ENCODE results near the gene PLAC8L1. TPM values are rescaled to one million over a fixed set of nuclear protein-coding genes. Genes with fewer than 3 reads are reported as not detected.
"Not testable (repeated sequence)": the region's sequence is repeated elsewhere in the genome, so short reads cannot be mapped to it uniquely, and the experiment has no call there.

Gene PLAC8L1
- total RNA-seq, 1 donor from 2014 or later = not detected

DNA sequence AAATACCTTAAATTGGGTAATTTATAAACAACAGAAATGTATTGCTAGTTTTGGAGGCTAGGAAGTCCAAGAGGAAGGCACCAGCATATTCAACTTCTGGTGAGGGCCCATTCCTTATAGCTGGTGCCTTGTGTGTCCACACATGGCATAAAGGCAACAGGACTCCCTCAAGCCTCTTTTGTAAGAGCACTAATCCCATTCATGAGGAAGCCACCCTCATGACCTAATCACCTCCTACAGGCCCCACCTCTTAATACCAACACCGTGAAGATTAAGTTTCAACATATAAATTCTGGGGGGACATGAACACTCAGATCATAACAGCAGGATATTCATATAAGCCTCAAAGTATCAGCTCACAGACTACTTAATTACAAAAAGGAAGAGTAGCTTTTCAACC is 4.0 kb upstream of the PLAC8L1 start:
- Histone ChIP-seq H3K4me1 (no peaks in the 10 kb centered on the region), H3K27ac (no peak overlapping the region), H3K4me3 (no peak overlapping the region), H3K27me3 (no peaks in the 10 kb centered on the region), H3K9me3 (no peaks in the 10 kb centered on the region), H3K36me3 (peaks cover 22% of the 10 kb centered on the region)
- no peak for ATAC-seq
- no peak for DNase-seq
- TF ChIP-seq, protein P1, sequence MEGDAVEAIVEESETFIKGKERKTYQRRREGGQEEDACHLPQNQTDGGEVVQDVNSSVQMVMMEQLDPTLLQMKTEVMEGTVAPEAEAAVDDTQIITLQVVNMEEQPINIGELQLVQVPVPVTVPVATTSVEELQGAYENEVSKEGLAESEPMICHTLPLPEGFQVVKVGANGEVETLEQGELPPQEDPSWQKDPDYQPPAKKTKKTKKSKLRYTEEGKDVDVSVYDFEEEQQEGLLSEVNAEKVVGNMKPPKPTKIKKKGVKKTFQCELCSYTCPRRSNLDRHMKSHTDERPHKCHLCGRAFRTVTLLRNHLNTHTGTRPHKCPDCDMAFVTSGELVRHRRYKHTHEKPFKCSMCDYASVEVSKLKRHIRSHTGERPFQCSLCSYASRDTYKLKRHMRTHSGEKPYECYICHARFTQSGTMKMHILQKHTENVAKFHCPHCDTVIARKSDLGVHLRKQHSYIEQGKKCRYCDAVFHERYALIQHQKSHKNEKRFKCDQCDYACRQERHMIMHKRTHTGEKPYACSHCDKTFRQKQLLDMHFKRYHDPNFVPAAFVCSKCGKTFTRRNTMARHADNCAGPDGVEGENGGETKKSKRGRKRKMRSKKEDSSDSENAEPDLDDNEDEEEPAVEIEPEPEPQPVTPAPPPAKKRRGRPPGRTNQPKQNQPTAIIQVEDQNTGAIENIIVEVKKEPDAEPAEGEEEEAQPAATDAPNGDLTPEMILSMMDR (IDR thresholded peaks at IDR 0.05) = no peak
- intact Hi-C loops (cut with DNase I) = no loop called here

- H3K4me3 ChIP-seq; H3K27me3 ChIP-seq; ATAC-seq; H3K9me3 ChIP-seq; DNase-seq; H3K4me1 ChIP-seq; intact Hi-C loops (cut with DNase I); H3K27ac ChIP-seq: not testable (repeated sequence)
- H3K36me3 ChIP-seq = peaks cover 17% of the 10 kb centered on the region
Measured at GRCh38 chr5:146108870-146109269, 3.5 kb upstream of the PLAC8L1 start.

- Histone ChIP-seq H3K9me3 (no peaks in the 10 kb centered on the region), H3K27ac (no peak overlapping the region), H3K4me3 (no peak overlapping the region), H3K4me1 (no peaks in the 10 kb centered on the region), H3K36me3 (peaks cover 8% of the 10 kb centered on the region), H3K27me3 (no peaks in the 10 kb centered on the region)
- ATAC-seq (no peak), DNase-seq (no peak)
- TF ChIP-seq, protein P1 (IDR thresholded peaks at IDR 0.05) = no peak
- intact Hi-C loops (cut with DNase I) = no loop called here
Measured at GRCh38 chr5:146107901-146108300, 2.5 kb upstream of the PLAC8L1 start.

- H3K36me3 ChIP-seq = no peaks in the 10 kb centered on the region
- no peak for DNase-seq
- ATAC-seq = peak; percentile 76
- H3K9me3 ChIP-seq = no peaks in the 10 kb centered on the region
- no peak overlapping the region for H3K27ac ChIP-seq
- intact Hi-C loops (cut with DNase I) = no loop called here
- no peaks in the 10 kb centered on the region for H3K4me1 ChIP-seq
- TF ChIP-seq, protein P1 (IDR thresholded peaks at IDR 0.05) = no peak
- H3K27me3 ChIP-seq = no peaks in the 10 kb centered on the region
- no peak overlapping the region for H3K4me3 ChIP-seq
Measured at GRCh38 chr5:146103594-146103993, 1.8 kb downstream of the PLAC8L1 start.

GRCh38 chr5:146101646-146102045 is 3.7 kb downstream of the PLAC8L1 start:
- ATAC-seq = no peak
- intact Hi-C loops (cut with DNase I) = no loop called here

DNA sequence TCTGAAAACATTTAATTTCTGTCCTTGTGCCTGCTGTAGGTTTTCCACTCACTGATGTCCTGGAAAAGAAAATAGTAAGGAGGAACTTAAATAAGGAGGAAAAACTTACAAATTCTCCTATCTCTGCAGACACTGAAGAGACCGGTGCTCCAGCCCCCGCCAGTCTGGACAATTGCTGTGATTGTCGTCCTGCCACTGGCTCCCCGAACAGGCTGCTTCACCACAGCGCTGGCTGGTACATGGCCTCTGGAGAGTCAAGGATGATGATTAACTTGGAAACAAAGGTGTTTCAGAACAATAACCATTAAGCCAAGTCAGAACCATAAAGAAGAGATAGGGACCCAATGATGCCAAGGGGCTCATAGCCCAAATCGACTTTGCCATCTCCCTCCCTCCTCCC is 7.3 kb downstream of the PLAC8L1 start:
- H3K4me1 ChIP-seq = no peaks in the 10 kb centered on the region
- no peaks in the 10 kb centered on the region for H3K36me3 ChIP-seq
- ATAC-seq = no peak
- intact Hi-C loops (cut with DNase I) = no loop called here
- DNase-seq = no peak
- no peaks in the 10 kb centered on the region for H3K9me3 ChIP-seq
- H3K4me3 ChIP-seq = no peak overlapping the region
- no peak overlapping the region for H3K27ac ChIP-seq
- TF ChIP-seq, protein P1 (IDR thresholded peaks at IDR 0.05) = no peak
- no peaks in the 10 kb centered on the region for H3K27me3 ChIP-seq

More at GRCh38 chr5:146101646-146102045, 3.7 kb downstream of the PLAC8L1 start:
- TF ChIP-seq, protein P1 (IDR thresholded peaks at IDR 0.05) = no peak
- H3K9me3 ChIP-seq = no peaks in the 10 kb centered on the region
- H3K4me1 ChIP-seq = no peaks in the 10 kb centered on the region
- no peak for DNase-seq
- H3K27ac ChIP-seq = no peak overlapping the region
- H3K36me3 ChIP-seq = no peaks in the 10 kb centered on the region
- H3K4me3 ChIP-seq = no peak overlapping the region
- H3K27me3 ChIP-seq = no peaks in the 10 kb centered on the region

Measured in upper lobe of right lung (tissue), 1 donor.